Non-pigmented ciliary epithelial cell (primary cell): ENCODE data around the gene IFIT1B.
A peak's percentile ranks its signal among the peaks of the same experiment; 100 is the strongest.
"Not testable (repeated sequence)": the region's sequence is repeated elsewhere in the genome, so short reads cannot be mapped to it uniquely, and the experiment has no call there.

Experiments used
- DNase-seq: peaks from one replicate; pipeline ENCODE4 v3.0.0-alpha.2; 2010; ENCODE audit warnings: low read depth

IFIT1B gene

DNA sequence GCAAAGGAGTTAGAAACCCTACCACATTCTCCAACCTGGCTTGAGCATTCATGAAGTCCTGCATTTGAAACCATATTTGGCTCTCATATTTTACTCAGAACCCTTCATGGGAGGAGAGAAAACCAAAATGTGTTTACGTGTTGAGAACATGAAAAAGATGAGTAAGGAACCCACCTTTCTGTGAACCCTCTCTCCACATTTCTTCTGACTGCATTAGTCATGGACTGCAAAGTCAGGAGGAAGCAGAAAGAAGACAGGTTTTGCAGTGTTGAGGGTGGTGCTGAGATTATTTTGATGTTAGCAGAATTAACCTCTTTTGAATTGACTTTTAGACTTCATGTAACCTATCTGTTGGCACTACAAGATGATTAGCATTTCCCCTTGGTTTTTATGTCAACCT, 4.9 kb downstream of the IFIT1B start:
- no peak for DNase-seq

- DNase-seq = no peak
Measured at GRCh38 chr10:89384474-89385340, 6.9 kb downstream of the IFIT1B start.

DNA sequence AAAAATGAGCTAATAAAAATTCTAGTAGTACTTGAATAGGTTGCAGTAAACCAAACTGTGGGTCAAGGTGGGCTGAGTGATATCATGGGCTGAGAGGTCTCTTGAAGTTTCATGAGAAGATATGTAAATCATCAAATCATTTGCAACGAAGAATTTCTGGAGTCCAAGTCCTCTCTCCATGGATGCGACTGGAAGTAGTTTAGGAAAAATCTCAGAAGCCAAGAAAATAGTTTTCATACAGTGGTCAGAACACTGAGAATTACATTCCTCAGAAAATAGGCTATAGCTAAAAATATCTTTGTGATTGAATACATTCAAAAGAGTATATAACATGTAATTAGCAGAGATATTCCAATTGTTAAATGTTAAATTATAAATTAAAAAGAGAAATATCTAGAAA, 10.9 kb downstream of the IFIT1B start:
- DNase-seq = no peak

DNA sequence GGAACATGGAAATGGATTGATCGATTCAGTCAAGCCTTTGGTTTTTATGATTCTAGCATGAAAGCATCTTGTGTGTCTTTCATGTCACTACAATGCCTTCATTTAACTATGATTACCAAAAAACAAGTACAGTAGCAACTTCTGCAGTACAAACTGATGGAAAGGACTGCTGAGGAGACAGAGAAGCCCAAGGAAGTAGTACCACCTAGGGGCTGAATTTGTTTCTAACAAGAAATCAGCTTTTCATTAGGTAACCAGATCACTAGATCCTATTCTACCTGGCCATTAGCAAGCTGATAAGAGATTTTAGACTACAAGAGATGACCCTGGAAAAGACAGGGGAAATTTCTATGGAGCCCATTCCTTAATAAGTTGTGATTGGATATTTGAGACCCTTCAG, 11.4 kb downstream of the IFIT1B start:
- no peak for DNase-seq

DNA sequence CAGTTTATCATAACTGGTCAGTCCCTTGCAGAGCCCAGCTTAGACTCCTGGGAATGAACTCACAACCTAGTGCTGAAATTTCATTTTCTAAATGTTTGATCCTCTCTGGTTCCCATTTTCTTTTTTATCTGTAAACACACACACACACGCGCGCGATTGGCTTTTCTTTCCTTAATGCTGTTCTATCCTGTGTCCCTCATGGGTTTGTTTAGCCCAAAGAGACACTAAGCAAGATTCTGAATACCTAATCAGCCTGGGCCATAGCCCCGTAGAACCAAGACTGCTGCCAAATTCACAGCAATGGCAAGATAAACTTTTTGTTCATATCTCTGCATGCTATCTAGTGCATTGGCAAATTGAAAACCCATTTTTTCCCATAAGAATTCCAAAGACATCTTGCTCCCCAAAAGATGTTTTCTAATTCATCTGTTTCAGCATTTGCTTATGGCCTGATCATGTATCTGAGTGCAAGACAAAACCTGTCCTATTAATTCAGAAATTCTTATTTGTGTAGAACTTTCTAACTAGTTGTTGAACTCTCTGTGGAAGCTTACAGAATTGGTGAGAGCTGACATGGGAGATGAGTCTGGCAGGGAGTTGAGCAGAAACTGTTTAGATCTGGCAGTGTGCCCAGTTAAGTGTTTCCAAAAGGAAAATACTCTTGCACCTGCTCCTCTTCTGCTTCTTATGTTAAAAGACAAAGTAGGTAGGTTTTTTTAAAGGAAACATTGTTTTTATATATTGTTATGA, 12.8 kb downstream of the IFIT1B start:
- DNase-seq = no peak

GRCh38 chr10:89391226-89391576, 13.3 kb downstream of the IFIT1B start:
- not testable (repeated sequence) for DNase-seq

DNA sequence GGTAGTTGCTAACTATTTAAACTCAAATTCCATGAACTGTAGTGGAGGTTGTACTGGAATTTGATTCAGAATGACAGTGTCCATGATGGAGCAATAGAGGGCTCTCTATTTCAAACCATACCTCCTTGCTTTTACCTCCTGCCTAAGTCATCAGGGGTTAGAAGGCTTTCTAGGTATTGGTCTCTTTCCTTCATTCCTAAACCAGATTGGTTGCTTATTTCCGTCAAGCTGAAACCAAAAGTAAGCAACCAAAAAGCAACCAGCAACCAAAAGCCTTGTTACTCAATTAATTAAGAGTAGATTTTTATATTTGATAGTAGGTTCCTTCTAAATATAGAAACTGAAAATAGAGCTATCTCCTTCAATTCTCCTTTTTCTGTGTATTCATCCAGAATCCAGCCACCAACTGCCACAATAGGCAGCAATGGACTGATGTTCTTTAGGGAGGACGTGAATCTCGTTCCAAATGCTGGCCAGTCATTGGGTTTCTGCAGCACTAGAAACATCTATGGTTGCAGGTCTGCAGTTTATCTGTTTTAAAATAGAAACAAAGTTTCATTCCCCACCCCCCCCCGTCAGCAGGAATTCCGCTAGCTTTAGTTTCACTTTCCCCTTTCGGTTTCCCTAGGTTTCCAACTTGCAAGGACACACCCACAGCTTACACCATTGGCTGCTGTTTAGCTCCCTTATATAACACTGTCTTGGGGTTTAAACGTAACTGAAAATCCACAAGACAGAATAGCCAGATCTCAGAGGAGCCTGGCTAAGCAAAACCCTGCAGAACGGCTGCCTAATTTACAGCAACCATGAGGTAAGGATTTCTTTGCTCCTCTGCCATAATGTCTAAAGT, 14.3 kb downstream of the IFIT1B start, which contains the start of gene IFIT1:
TSS of gene IFIT1 (plus strand) at position 717 of the 850 bp plus-strand sequence. CDS start at position 807, 90 bp downstream.
- DNase-seq = peak; percentile 88

DNA sequence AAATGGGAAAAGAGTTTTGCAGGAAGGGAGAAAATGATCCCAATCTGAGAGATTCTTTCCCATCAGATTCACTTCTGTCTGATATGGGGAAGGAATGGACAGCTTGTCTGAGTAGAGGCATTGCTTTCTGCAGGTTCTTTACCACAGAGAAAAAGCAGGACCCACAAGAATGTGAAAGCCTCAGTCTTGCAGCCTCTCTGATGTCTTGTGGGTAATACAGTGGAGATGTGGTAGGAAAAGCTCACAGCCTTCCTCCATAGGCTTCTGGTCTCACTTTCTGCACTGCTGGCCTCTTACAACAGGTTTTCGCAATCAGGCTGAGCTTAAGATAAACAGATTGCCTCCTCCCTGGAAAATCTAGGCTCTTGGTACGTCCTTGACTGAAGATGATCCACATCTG, 15.1 kb downstream of the IFIT1B start:
- peak; percentile 73 for DNase-seq

- DNase-seq = no peak
Measured at GRCh38 chr10:89393898-89394297, 16.0 kb downstream of the IFIT1B start.

DNA sequence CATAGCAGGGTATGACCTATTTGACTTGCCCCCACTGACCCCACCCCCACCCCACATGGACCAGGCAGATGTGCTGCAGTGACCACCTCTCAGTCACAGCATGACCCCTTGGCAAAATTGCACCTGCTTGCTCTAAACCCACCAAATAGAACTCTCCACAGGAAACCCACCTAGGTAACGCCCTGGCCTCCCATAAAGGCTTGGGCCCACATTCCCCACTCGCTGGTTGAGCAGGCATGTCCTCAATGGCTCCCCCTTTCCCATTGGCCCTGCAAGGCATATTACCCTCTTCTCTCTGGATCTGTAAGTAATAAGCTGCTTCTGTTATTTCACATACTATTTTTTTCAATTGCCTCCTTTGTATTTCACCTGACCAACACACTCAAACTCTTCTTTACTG, 17.3 kb downstream of the IFIT1B start:
- DNase-seq = no peak

GRCh38 chr10:89398003-89398749, 20.3 kb downstream of the IFIT1B start:
- no peak for DNase-seq

- no peak for DNase-seq
Measured at GRCh38 chr10:89399956-89400355, 22.1 kb downstream of the IFIT1B start.

GRCh38 chr10:89403043-89403442, 25.2 kb downstream of the IFIT1B start:
- DNase-seq = no peak

- DNase-seq = no peak
Measured at GRCh38 chr10:89404104-89405047, 26.5 kb downstream of the IFIT1B start.

DNA sequence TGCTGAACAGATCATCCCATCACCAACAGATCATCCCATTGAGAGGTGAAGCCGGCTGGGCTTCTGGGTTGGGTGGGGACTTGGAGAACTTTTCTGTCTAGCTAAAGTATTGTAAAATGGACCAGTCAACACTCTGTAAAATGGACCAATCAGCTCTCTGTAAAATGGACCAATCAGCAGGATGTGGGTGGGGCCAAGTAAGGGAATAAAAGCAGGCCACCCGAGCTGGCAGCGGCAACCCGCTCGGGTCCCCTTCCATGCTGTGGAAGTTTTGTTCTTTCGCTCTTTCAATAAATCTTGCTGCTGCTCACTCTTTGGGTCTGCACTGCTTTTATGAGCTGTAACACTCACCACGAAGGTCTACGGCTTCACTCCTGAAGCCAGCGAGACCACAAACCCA, 28.3 kb downstream of the IFIT1B start:
- not testable (repeated sequence) for DNase-seq

DNA sequence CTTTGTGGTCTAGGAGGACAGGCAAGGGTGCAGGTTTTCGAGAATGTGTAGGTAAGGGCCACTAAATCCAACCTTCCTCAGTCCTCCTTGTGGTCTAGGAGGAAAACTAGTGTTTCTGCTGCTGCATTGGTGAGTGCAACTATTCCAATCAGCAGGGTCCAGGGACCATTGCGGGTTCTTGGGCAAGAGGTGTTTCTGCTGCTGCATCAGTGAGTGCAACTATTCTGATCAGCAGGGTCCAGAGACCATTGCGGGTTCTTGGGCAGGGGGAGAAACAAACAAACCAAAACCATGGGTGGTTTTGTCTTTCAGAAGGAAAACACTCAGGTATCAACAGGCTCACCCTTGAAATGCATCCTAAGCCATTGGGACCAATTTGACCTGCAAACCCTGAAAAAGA, 29.9 kb downstream of the IFIT1B start:
- not testable (repeated sequence) for DNase-seq

DNA sequence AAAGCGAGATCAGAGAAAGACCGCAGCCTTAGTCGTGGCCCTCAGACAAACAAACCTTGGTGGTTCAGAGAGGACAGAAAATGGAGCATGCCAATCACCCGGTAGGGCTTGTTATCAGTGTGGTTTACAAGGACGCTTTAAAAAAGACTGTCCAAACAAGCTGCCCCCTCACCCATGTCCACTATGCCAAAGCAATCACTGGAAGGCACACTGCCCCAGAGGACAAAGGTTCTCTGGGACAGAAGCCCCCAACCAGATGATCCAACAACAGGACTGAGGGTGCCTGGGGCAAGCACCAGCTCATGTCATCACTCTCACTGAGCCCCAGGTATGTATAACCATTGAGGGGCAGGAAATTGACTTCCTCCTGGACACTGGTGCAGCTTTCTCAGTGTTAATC, 31.4 kb downstream of the IFIT1B start:
- not testable (repeated sequence) for DNase-seq

DNA sequence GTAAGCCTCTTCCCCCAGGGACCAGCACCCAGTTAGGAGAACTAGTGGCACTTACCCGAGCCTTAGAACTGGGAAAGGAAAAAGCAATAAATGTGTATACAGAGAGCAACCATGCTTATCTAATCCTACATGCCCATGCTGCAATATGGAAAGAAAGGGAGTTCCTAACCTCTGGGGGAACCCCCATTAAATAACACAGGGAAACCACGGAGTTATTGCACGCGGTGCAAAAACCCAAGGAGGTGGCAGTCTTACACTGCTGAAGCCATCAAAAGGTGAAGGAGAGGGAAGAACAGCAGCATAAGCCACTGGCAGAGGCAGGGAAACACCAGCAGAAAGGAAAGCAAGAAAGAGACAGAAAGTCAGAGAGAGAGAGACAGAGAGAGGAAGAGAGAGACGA, 32.7 kb downstream of the IFIT1B start:
- not testable (repeated sequence) for DNase-seq

DNA sequence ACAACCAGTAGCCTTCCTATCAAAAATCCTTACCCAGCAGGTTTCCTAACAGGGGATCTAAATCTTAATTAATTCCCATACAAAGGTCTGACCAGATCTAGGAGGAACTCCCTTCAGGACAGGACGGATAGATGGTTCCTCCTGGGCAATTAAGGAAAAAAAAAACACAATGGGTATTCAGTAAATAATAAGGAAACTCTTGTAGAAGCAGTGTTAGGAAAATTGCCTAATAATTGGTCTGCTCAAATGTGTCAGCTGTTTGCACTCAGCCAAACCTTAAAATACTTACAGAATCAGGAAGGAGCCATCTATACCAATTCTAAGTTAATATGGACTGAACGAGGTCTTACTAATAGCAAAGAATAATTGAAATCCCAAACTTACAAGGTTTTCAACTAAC, 33.3 kb downstream of the IFIT1B start:
- not testable (repeated sequence) for DNase-seq

DNA sequence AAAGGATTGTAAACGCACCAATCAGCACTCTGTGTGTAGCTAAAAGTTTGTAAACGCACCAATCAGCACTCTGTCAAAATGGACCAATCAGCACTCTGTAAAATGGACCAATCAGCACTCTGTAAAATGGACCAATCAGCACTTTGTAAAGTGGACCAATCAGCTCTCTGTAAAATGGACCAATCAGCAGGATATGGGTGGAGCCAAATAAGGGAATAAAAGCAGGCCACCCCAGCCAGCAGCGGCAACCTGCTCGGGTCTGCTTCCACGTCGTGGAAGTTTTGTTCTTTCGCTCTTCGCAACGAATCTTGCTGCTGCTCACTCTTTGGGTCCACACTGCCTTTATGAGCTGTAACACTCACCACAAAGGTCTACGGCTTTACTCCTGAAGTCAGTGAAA, 34.4 kb downstream of the IFIT1B start:
- DNase-seq = not testable (repeated sequence)
